DOHH2 (cell line): ENCODE results near the gene SGCD.

Experiments
- CTCF ChIP-seq: fragments of 200-600 bp; sonication (generic); IDR thresholded peaks from one replicate; pipeline ENCODE4 v1.5.1; 2014; ENCODE audit warnings: antibody characterized with exemption, mild to moderate bottlenecking, low read depth, low read length; ENCODE audit not compliant: poor library complexity, severe bottlenecking
- EZH2phosphoT487 ChIP-seq: fragments of 200-600 bp; sonication (generic); IDR thresholded peaks from 2 replicates; pipeline ENCODE4 v1.6.1; 2017; ENCODE audit warnings: borderline replicate concordance, mild to moderate bottlenecking, antibody characterized with exemption, low read length, moderate library complexity, mixed read lengths

GRCh38 chr5:156762771-156763170 is 435.8 kb downstream of the SGCD start:
- no peak for TF ChIP-seq CTCF
- TF ChIP-seq EZH2phosphoT487: no peak
